ENCODE data around the gene DOCK3. TPM values are rescaled to one million over a fixed set of nuclear protein-coding genes. Genes with fewer than 3 reads are reported as not detected.

Gene DOCK3, protein sequence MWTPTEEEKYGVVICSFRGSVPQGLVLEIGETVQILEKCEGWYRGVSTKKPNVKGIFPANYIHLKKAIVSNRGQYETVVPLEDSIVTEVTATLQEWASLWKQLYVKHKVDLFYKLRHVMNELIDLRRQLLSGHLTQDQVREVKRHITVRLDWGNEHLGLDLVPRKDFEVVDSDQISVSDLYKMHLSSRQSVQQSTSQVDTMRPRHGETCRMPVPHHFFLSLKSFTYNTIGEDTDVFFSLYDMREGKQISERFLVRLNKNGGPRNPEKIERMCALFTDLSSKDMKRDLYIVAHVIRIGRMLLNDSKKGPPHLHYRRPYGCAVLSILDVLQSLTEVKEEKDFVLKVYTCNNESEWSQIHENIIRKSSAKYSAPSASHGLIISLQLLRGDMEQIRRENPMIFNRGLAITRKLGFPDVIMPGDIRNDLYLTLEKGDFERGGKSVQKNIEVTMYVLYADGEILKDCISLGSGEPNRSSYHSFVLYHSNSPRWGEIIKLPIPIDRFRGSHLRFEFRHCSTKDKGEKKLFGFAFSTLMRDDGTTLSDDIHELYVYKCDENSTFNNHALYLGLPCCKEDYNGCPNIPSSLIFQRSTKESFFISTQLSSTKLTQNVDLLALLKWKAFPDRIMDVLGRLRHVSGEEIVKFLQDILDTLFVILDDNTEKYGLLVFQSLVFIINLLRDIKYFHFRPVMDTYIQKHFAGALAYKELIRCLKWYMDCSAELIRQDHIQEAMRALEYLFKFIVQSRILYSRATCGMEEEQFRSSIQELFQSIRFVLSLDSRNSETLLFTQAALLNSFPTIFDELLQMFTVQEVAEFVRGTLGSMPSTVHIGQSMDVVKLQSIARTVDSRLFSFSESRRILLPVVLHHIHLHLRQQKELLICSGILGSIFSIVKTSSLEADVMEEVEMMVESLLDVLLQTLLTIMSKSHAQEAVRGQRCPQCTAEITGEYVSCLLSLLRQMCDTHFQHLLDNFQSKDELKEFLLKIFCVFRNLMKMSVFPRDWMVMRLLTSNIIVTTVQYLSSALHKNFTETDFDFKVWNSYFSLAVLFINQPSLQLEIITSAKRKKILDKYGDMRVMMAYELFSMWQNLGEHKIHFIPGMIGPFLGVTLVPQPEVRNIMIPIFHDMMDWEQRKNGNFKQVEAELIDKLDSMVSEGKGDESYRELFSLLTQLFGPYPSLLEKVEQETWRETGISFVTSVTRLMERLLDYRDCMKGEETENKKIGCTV (N-terminal part only)
- 1.4 and 2.9 TPM in 2 replicates for polyA plus RNA-seq (2014; cell fraction: cytosol; rRNA removed)
- polyA plus RNA-seq (2014; cell fraction: nucleus; rRNA removed): 7.7 and 13.9 TPM in 2 replicates

GRCh38 chr3:50674349-50675178, at the start of gene DOCK3:
Gene DOCK3, plus strand, starts transcription at chr3:50674927. Its CDS starts 337 bp downstream, at chr3:50675264.
- DNase-seq (ENCODE audit: low spot score): peak; percentile 53

DNA sequence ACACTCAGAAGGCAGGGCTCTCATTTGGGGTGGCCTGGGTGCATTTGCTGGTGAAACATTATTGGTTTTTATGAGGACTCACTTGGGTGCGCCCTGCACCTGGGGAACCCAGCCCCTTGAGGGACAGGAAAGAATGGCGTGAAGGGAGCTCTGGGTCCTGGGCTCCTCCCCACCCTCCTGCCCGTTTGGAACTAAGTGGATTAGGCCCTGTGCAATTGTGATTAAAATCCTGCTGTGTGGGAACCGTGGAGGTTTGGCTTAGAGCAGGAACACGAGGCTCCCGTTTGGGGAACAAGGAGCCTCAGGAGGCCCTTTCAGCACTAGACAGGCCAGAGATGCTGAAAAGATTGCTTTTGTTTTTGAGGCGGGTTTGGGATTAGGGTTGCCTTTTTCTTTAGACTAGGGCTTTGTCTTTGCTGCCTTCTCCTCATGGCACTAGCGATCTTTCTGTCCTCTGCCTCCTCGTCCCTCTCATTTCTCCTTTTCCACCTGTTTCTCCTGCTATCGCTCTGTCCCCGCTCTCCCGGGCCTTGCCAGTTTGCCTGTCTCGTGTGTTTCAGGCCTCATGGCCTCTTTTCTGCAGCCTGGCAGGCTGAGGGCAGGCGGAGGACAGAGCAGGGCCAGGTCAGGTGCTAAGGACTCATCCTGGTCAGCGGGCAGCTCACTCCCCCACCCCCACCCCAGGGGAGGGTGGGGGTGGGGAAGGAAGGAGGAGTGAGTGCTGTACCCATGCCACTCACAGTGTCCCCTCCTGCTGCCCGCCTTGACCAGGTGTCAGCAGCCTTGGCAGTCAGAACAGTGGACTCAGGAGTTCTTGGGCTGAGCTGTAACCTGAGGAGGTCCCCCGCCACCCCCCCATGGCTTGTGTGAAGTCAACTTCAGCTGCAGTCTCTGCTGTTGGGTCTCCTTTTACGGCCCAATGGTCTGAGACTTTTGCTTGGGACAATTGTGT, 49.2 kb upstream of the DOCK3 start:
- DNase-seq (ENCODE audit: low spot score): no peak

DNA sequence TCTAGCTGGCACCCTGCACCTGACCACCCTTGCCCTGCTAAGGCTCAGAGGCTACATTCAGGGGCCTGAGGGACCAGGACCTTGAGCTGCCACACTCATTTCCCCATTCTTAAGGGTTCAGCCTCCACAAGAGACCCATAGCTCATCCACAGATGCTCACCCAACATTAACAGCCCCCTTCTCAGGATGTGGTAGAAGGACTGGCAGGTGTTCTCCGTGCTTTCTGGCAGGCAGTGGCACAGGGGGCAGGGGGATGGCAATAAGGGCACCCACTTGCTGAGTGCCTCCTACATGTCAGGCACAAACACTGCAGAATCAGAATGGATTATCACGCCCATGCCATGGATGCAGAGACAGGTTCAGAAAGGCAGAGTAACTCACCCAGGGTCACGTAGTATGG, 48.3 kb upstream of the DOCK3 start:
- DNase-seq (ENCODE audit: low spot score): no peak

GRCh38 chr3:50627407-50628051, 47.2 kb upstream of the DOCK3 start:
- peak; percentile 55 for DNase-seq (ENCODE audit: low spot score)

- DNase-seq (ENCODE audit: low spot score): no peak
Observed at GRCh38 chr3:50628601-50629000, 46.1 kb upstream of the DOCK3 start.

GRCh38 chr3:50630394-50630793, 44.3 kb upstream of the DOCK3 start:
- no peak for DNase-seq (ENCODE audit: low spot score)

- no peak for DNase-seq (ENCODE audit: low spot score)
Observed at GRCh38 chr3:50630877-50631276, 43.9 kb upstream of the DOCK3 start.

- peak; percentile 84 for DNase-seq (ENCODE audit: low spot score)
Observed at GRCh38 chr3:50632450-50632849, 42.3 kb upstream of the DOCK3 start.

DNA sequence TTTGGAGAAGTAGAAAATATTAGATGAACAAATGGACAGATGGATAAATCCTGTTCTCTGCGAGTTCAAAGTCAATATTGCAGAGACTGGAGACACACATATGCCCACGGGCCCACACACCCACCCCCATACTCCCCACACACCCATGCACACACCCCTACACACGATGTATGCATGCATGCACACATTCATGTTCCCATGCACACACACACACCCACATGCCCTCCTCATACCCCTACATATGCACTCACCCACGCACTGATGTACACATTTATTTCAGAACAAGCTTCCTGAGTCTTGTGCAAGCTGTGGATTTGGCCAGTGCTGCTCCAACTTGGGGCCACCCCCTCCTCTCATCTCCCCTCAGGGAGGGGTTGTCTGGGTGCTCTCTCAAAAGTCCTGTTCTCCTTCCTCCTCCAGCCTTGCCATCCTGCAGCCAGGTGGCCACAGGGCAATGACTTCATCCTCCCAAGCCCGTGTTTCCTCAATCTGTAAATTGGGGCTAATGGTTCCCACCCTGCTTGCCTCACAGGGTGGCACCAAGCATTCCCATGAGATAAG, 41.4 kb upstream of the DOCK3 start:
- DNase-seq (ENCODE audit: low spot score): no peak

GRCh38 chr3:50635066-50635465, 39.7 kb upstream of the DOCK3 start:
- DNase-seq (ENCODE audit: low spot score): no peak

DNA sequence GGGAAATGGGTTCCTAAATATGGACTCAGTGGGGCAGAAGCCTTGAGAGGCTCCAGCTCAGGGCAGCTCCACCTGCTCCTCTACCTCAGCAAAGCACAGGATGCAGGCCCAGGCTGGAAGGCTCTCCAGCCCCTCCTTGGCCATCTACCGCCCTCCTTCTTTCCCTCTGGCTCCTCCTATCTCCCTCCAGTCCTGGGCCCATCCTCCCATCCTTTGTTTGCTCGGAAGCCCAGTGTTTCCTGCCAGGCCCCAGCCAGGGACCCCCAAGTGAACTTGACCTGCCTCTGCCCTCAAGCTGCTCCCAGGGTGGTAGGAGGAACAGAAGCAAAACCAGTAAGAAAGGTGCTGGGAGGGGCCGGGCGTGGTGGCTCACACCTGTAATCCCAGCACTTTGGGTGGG, 37.7 kb upstream of the DOCK3 start:
- no peak for DNase-seq (ENCODE audit: low spot score)

DNA sequence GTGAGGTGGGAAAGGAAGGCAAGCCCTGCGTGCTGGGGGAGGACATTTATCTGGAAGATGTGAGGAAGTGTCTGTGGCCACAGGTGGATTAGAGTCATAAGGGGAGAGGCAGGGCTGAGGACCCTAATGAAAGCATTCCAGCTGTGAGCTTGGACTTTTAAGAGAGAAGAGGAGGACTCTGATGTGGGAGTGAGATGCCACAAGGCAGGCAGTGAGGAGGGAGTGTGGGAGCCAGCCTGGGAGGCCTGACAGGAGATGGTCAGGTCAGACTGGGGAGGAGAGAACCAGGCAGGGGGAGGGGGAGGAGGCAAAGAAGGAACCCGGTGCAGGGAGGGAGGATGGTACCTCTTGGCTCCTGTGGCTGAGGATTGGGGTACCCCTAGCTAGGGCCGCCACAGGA, 36.8 kb upstream of the DOCK3 start:
- DNase-seq (ENCODE audit: low spot score): no peak

GRCh38 chr3:50639055-50639494, 35.7 kb upstream of the DOCK3 start:
- DNase-seq (ENCODE audit: low spot score): no peak

- DNase-seq (ENCODE audit: low spot score): no peak
Observed at GRCh38 chr3:50642382-50642781, 32.3 kb upstream of the DOCK3 start.

- DNase-seq (ENCODE audit: low spot score): no peak
Observed at GRCh38 chr3:50644561-50644960, 30.2 kb upstream of the DOCK3 start.

GRCh38 chr3:50645378-50645777, 29.3 kb upstream of the DOCK3 start:
- DNase-seq (ENCODE audit: low spot score): no peak

- DNase-seq (ENCODE audit: low spot score): peak; percentile 84
Observed at GRCh38 chr3:50648313-50648712, 26.4 kb upstream of the DOCK3 start.

GRCh38 chr3:50648944-50649343, 25.8 kb upstream of the DOCK3 start:
- DNase-seq (ENCODE audit: low spot score): no peak

DNA sequence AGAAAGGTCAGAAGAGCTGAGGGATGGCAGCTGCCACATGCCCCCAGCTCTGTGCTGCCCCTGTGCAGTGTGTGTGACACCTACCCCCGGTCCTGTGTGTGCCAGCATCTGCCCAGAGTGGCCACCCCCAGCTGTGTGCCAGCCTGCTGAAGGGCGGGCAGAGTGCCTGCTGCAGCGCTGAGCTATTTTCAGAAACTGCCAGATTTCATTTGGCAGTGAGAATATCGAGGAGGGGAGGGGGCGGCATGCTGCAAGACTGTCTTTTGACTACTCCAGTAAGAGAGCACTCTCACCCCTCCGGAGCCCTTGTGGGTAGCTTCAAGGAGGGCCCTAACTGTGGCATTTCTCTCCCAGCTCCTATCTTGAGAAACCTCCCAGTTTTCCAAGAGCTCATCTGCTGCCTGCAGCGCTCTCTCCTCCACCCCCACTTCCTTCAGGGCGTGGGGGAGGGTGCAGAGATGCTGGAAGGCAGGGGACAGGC, 25.2 kb upstream of the DOCK3 start:
- DNase-seq (ENCODE audit: low spot score): no peak

Data from SK-N-DZ (cell line).